ENCODE data around the gene TMTC4. TPM values are rescaled to one million over a fixed set of nuclear protein-coding genes. Genes with fewer than 3 reads are reported as not detected.

Gene TMTC4
- total RNA-seq, 1 donor from 2014 or later, result 59.4 TPM

GRCh38 chr13:100646030-100646673, 28.4 kb downstream of the TMTC4 start:
- Histone ChIP-seq H3K4me1 (no peaks in the 10 kb centered on the region), H3K27me3 (no peaks in the 10 kb centered on the region), H3K9me3 (ENCODE audit: low read depth) (no peaks in the 10 kb centered on the region), H2AFZ (replicated peaks) (no peak overlapping the region), H4K20me1 (ENCODE audit: low read depth) (no peaks in the 10 kb centered on the region), H3K36me3 (no peaks in the 10 kb centered on the region), H3K4me2 (no peak overlapping the region), H3K4me3 (no peak overlapping the region), H3F3A (ENCODE audit: low read depth) (no peaks in the 10 kb centered on the region), H3K9ac (no peak overlapping the region), H3K27ac (no peak overlapping the region), H3K79me2 (ENCODE audit: low read depth) (no peaks in the 10 kb centered on the region)
- Mint-ChIP-seq H3K9me3 (no peaks in the 10 kb centered on the region), H3K27ac (no peak overlapping the region), H3K27me3 (ENCODE audit: insufficient read depth, low read depth) (no peaks in the 10 kb centered on the region), H3K4me1 (peaks cover 11% of the 10 kb centered on the region), H3K36me3 (peaks cover 34% of the 10 kb centered on the region), H3K4me3 (no peak overlapping the region)
- TF ChIP-seq EZH2phosphoT487 (IDR thresholded peaks at IDR 0.05), result no peak
- TF ChIP-seq CTCF (IDR thresholded peaks at IDR 0.05), result peak; percentile 52
- DNase-seq (ENCODE audit: low spot score), result peak; percentile 59

- H3K9ac ChIP-seq, result no peak overlapping the region
- H3K36me3 ChIP-seq, result peaks cover under 1% of the 10 kb centered on the region
- no peaks in the 10 kb centered on the region for H3F3A ChIP-seq (ENCODE audit: low read depth)
- no peak for DNase-seq (ENCODE audit: low spot score)
- Mint-ChIP-seq H3K4me3 (peak overlapping the region; percentile 24), H3K36me3 (peaks cover 37% of the 10 kb centered on the region), H3K27ac (peak overlapping the region; percentile 29), H3K9me3 (no peaks in the 10 kb centered on the region), H3K27me3 (ENCODE audit: insufficient read depth, low read depth) (no peaks in the 10 kb centered on the region), H3K4me1 (peaks cover 11% of the 10 kb centered on the region)
- H2AFZ ChIP-seq (replicated peaks), result no peak overlapping the region
- no peak for TF ChIP-seq EZH2phosphoT487 (IDR thresholded peaks at IDR 0.05)
- no peaks in the 10 kb centered on the region for H3K79me2 ChIP-seq (ENCODE audit: low read depth)
- no peaks in the 10 kb centered on the region for H3K9me3 ChIP-seq (ENCODE audit: low read depth)
- no peaks in the 10 kb centered on the region for H3K4me1 ChIP-seq
- no peaks in the 10 kb centered on the region for H3K27me3 ChIP-seq
- H4K20me1 ChIP-seq (ENCODE audit: low read depth), result no peaks in the 10 kb centered on the region
- no peak overlapping the region for H3K4me2 ChIP-seq
- H3K4me3 ChIP-seq, result no peak overlapping the region
- H3K27ac ChIP-seq, result no peak overlapping the region
Measured at GRCh38 chr13:100645382-100645781, 29.2 kb downstream of the TMTC4 start.

GRCh38 chr13:100644371-100644770, 30.2 kb downstream of the TMTC4 start:
- TF ChIP-seq CTCF (IDR thresholded peaks at IDR 0.05) (no peak), EZH2phosphoT487 (IDR thresholded peaks at IDR 0.05) (no peak), EZH2 (IDR thresholded peaks at IDR 0.05) (no peak)
- no peaks in the 10 kb centered on the region for H3K4me1 ChIP-seq
- DNase-seq (ENCODE audit: low spot score), result no peak
- Mint-ChIP-seq H3K36me3 (peaks cover 37% of the 10 kb centered on the region), H3K27me3 (ENCODE audit: insufficient read depth, low read depth) (no peaks in the 10 kb centered on the region), H3K4me1 (peaks cover 11% of the 10 kb centered on the region), H3K27ac (no peak overlapping the region), H3K9me3 (no peaks in the 10 kb centered on the region), H3K4me3 (no peak overlapping the region)
- peaks cover 5% of the 10 kb centered on the region for H3K36me3 ChIP-seq
- H2AFZ ChIP-seq (replicated peaks), result no peak overlapping the region
- no peaks in the 10 kb centered on the region for H3K27me3 ChIP-seq
- H3F3A ChIP-seq (ENCODE audit: low read depth), result no peaks in the 10 kb centered on the region
- H3K4me3 ChIP-seq, result no peak overlapping the region
- H3K79me2 ChIP-seq (ENCODE audit: low read depth), result no peaks in the 10 kb centered on the region
- H3K27ac ChIP-seq, result no peak overlapping the region
- H3K9me3 ChIP-seq (ENCODE audit: low read depth), result no peaks in the 10 kb centered on the region
- H4K20me1 ChIP-seq (ENCODE audit: low read depth), result no peaks in the 10 kb centered on the region
- no peak overlapping the region for H3K9ac ChIP-seq
- H3K4me2 ChIP-seq, result no peak overlapping the region

DNA sequence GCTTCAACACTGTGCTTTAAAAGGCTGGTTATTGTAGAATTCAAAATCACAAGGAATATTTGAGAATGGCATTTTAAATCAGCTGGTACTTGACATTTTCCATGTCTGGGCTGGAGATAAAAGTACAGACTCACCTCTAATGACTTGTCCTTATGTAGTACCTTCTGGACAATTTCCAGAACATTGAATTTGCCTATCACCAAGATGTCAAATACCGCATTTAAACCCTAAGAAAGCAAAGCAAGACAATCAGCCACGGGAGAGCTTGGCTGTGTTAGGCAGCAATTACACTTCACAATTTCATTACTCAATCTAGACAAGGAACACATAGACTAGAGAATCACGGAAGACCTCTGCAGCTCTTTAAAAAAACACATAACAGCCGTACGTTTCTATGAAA, 36.8 kb downstream of the TMTC4 start:
- Mint-ChIP-seq H3K4me1 (no peaks in the 10 kb centered on the region), H3K36me3 (peaks cover 59% of the 10 kb centered on the region), H3K9me3 (no peaks in the 10 kb centered on the region), H3K27ac (no peak overlapping the region), H3K27me3 (ENCODE audit: insufficient read depth, low read depth) (no peaks in the 10 kb centered on the region), H3K4me3 (no peak overlapping the region)
- TF ChIP-seq CTCF (IDR thresholded peaks at IDR 0.05) (no peak), EZH2phosphoT487 (IDR thresholded peaks at IDR 0.05) (no peak), EZH2 (IDR thresholded peaks at IDR 0.05) (no peak)
- no peaks in the 10 kb centered on the region for H4K20me1 ChIP-seq (ENCODE audit: low read depth)
- H2AFZ ChIP-seq (replicated peaks), result no peak overlapping the region
- no peak for DNase-seq (ENCODE audit: low spot score)
- no peaks in the 10 kb centered on the region for H3K27me3 ChIP-seq
- no peaks in the 10 kb centered on the region for H3F3A ChIP-seq (ENCODE audit: low read depth)
- peaks cover 6% of the 10 kb centered on the region for H3K36me3 ChIP-seq
- no peak overlapping the region for H3K4me3 ChIP-seq
- no peak overlapping the region for H3K9ac ChIP-seq
- H3K4me1 ChIP-seq, result no peaks in the 10 kb centered on the region
- H3K27ac ChIP-seq, result no peak overlapping the region
- H3K4me2 ChIP-seq, result no peak overlapping the region
- no peaks in the 10 kb centered on the region for H3K79me2 ChIP-seq (ENCODE audit: low read depth)
- no peaks in the 10 kb centered on the region for H3K9me3 ChIP-seq (ENCODE audit: low read depth)
